Upper lobe of left lung (tissue), 6 donors: ENCODE measurements around the gene GDF2. TPM values are rescaled to one million over a fixed set of nuclear protein-coding genes. Genes with fewer than 3 reads are reported as not detected.
A peak's percentile ranks its signal among the peaks of the same experiment; 100 is the strongest.

Source experiments
- ATAC-seq, 2 donors: fragments of 200-7000 bp; cut with Tn5 transposase; one replicate each; pipeline ENCODE4 v1.9.1; 2022; ENCODE audit warnings: mild to moderate bottlenecking in 2 of 2, moderate library complexity in 2 of 2; ENCODE audit not compliant: low FRiP score in 2 of 2
- DNase-seq, 2 donors: peaks; one replicate each; pipeline ENCODE4 v3.0.0-alpha.2; 2019 to 2020
- H3K27ac ChIP-seq, 4 donors: fragments of 200-600 bp; sonication (generic); one replicate each; pipeline ENCODE4 v1.5.1; 2016 to 2019
- H3K27me3 ChIP-seq, 4 donors: fragments of 200-600 bp; sonication (generic); one replicate each; pipeline ENCODE4 v1.5.1; 2017 to 2019
- H3K36me3 ChIP-seq, 4 donors: fragments of 200-600 bp; sonication (generic); one replicate each; pipeline ENCODE4 v1.5.1; 2016 to 2019
- H3K4me1 ChIP-seq, 4 donors: fragments of 200-600 bp; sonication (generic); one replicate each; pipeline ENCODE4 v1.5.1; 2018 to 2019
- H3K4me3 ChIP-seq, 4 donors: fragments of 200-600 bp; sonication (generic); one replicate each; pipeline ENCODE4 v1.5.1; 2017 to 2019; ENCODE audit warnings: mild to moderate bottlenecking in 2 of 4, moderate library complexity in 1 of 4
- H3K9me3 ChIP-seq, 4 donors: fragments of 200-600 bp; sonication (generic); one replicate each; pipeline ENCODE4 v1.5.1; 2018 to 2019
- EP300 ChIP-seq, 4 donors: sonication (generic); formaldehyde crosslinking; IDR thresholded peaks; one replicate each; pipeline ENCODE4 v1.5.1; 2017; ENCODE audit warnings: antibody characterized with exemption in 4 of 4, control low read depth in 2 of 4
- POLR2A ChIP-seq, 4 donors: fragments of 450-650 bp; IDR thresholded peaks; one replicate each; pipeline ENCODE4 v1.5.1; 2016 to 2017; ENCODE audit warnings: antibody characterized with exemption in 4 of 4, mild to moderate bottlenecking in 2 of 4
- POLR2AphosphoS5 ChIP-seq, 2 donors: sonication (generic); formaldehyde crosslinking; IDR thresholded peaks; one replicate each; pipeline ENCODE4 v1.5.1; 2017; ENCODE audit warnings: antibody characterized with exemption in 2 of 2
- WGBS, 2 donors: methylation state at CpG; one replicate each; pipeline ENCODE4 v1.1.5; 2017 to 2018; 5-methylcytosine and 5-hydroxymethylcytosine counted together
- total RNA-seq, 6 donors: library from RNA; depleted of rRNA in 4 of 6; stranded (reverse); fragments of >200 nt in 4 of 6; gene quantifications; one replicate each; pipeline versions ENCODE4 v1.1.0 to v1.2.1, GENCODE V29; 2016 to 2021
- TF ChIP-seq, protein P1 (sequence below), 6 experiments: fragments of 450-650 bp in 4 of 6; fragments of 200-600 bp in 2 of 6; sonication (generic) in 2 of 6; IDR thresholded peaks; one replicate each; pipeline ENCODE4 v1.5.1; 2016 to 2019; ENCODE audit warnings: antibody characterized with exemption in 6 of 6
- donor health status: DM: no; HTN: no; CAD: no; lungs with moderate emphysema.
- donor health status: DM: no; HTN: yes; CAD: no; lungs with severe emphysema.

GDF2 gene
- total RNA-seq, 6 donors from 2014 or later: not detected

DNA sequence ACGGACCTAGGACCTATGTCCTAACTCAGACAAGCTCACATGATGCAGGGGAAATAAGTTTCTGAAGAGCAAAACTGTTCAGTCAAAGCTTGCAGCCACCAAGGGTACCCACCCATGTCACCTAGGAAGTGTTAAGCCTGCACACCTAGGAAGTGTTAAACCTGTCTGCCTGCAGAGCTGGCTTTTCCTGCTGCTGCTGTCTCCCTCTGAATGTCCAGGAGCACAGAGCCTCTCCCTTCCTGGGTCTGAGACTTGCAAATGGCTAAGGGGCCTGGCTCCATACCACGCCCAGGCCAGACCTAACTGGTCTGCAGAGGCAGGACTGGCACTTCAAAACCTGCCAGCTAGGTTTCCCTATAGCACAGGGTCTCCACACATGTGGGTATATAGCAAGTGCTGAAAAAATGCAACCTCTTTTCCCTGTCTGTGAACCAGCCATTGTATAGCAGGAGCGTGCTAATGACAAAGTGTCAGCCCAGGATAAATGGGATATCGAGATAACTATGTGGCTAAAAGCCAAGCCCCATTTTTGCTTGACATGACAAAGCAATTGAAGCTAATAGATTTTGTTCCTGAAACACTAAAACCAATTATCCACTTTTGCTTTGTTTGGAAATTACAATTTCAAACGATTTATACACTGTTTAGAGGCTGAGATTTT, 1.5 kb downstream of the GDF2 start:
- no peak for ATAC-seq
- 49 to 63% methylated on average over 5 of the region's 5 CpGs for WGBS, 2 donors
- Histone ChIP-seq H3K27me3 (no peaks in the 10 kb centered on the region), H3K9me3 (no peaks in the 10 kb centered on the region), H3K4me3 (no peak overlapping the region), H3K4me1 (no peaks in the 10 kb centered on the region), H3K27ac (no peak overlapping the region), H3K36me3 (no peaks in the 10 kb centered on the region)
- TF ChIP-seq POLR2AphosphoS5 (IDR thresholded peaks at IDR 0.05): no peak
- no peak for TF ChIP-seq POLR2A (IDR thresholded peaks at IDR 0.05)
- TF ChIP-seq, protein P1, sequence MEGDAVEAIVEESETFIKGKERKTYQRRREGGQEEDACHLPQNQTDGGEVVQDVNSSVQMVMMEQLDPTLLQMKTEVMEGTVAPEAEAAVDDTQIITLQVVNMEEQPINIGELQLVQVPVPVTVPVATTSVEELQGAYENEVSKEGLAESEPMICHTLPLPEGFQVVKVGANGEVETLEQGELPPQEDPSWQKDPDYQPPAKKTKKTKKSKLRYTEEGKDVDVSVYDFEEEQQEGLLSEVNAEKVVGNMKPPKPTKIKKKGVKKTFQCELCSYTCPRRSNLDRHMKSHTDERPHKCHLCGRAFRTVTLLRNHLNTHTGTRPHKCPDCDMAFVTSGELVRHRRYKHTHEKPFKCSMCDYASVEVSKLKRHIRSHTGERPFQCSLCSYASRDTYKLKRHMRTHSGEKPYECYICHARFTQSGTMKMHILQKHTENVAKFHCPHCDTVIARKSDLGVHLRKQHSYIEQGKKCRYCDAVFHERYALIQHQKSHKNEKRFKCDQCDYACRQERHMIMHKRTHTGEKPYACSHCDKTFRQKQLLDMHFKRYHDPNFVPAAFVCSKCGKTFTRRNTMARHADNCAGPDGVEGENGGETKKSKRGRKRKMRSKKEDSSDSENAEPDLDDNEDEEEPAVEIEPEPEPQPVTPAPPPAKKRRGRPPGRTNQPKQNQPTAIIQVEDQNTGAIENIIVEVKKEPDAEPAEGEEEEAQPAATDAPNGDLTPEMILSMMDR (IDR thresholded peaks at IDR 0.05): no peak
- no peak for TF ChIP-seq EP300 (IDR thresholded peaks at IDR 0.05)
- no peak for DNase-seq

- DNase-seq (peak in 1 of 2 donors; percentile 53), ATAC-seq (no peak)
- no peaks in the 10 kb centered on the region for H3K36me3 ChIP-seq
- 94 to 95% methylated on average over 22 to 30 of the region's 30 CpGs for WGBS, 2 donors
- H3K27ac ChIP-seq: no peak overlapping the region
- H3K4me3 ChIP-seq: no peak overlapping the region
- H3K4me1 ChIP-seq: no peaks in the 10 kb centered on the region
- no peaks in the 10 kb centered on the region for H3K27me3 ChIP-seq
- TF ChIP-seq POLR2AphosphoS5 (IDR thresholded peaks at IDR 0.05) (no peak), POLR2A (IDR thresholded peaks at IDR 0.05) (no peak), EP300 (IDR thresholded peaks at IDR 0.05) (no peak)
- TF ChIP-seq, protein P1 (IDR thresholded peaks at IDR 0.05): no peak
- H3K9me3 ChIP-seq: no peaks in the 10 kb centered on the region
These were observed 3.3 kb downstream of the GDF2 start for GRCh38 chr10:47325303-47326291.

DNA sequence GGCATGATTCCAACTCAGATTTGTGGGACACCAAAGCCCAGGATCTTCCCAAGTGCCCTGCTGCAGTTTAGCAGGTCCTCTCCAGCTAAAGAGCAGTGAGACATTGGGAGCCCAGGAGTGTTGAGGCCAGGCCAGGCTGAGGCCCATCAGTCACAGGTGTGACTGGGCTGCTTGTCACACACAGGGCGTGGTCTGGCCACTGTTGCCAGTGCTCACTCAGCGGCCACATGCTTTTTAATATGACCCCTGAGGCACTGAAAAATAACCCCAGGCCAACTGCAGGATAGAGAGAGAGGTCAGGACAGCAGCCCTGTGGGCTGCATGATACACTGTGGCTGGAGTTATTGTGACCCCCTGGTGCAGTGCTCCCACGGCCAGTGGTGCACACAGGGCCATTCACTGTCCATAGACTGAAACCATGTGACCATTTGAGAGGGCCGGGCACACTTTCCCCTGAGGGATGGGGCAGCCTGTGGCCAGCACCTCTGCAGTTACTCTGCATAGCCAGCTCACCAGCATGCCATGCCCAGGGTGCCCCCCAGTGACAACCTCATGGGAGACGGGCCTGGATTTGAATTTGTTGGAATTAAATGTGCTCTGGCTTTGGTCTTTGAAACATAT, 4.2 kb downstream of the GDF2 start:
- no peaks in the 10 kb centered on the region for H3K9me3 ChIP-seq
- ATAC-seq (no peak), DNase-seq (no peak)
- H3K4me3 ChIP-seq: no peak overlapping the region
- TF ChIP-seq EP300 (IDR thresholded peaks at IDR 0.05) (no peak), POLR2AphosphoS5 (IDR thresholded peaks at IDR 0.05) (no peak), POLR2A (IDR thresholded peaks at IDR 0.05) (no peak)
- TF ChIP-seq, protein P1 (IDR thresholded peaks at IDR 0.05): no peak
- no peaks in the 10 kb centered on the region for H3K4me1 ChIP-seq
- 66 to 67% methylated on average over 1 to 5 of the region's 5 CpGs for WGBS, 2 donors
- no peaks in the 10 kb centered on the region for H3K27me3 ChIP-seq
- no peak overlapping the region for H3K27ac ChIP-seq
- no peaks in the 10 kb centered on the region for H3K36me3 ChIP-seq

DNA sequence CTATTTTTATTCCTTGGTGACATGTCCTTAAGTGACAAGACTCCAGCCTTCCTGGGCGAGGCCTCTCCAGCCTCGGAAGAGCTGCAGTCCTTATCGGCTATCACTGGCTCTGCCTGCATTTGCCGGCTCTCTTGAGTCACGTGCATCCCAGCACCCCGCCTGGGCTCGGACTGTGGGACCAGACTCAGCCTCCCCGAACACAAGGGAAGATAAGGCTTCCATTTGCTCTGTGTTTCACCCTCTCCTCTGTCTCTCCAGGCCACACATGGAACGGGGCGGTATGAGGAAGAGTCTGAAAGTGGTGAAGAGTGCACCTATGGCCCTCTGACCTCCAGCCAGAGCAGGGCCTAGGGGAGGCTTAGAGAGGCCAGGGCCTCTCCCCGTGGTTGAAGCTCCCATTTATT, 4.7 kb downstream of the GDF2 start:
- H3K4me3 ChIP-seq: no peak overlapping the region
- DNase-seq: no peak
- TF ChIP-seq POLR2AphosphoS5 (IDR thresholded peaks at IDR 0.05): no peak
- TF ChIP-seq EP300 (IDR thresholded peaks at IDR 0.05): no peak
- TF ChIP-seq, protein P1 (IDR thresholded peaks at IDR 0.05): no peak
- no peak for TF ChIP-seq POLR2A (IDR thresholded peaks at IDR 0.05)
- 75 to 83% methylated on average over 11 of the region's 11 CpGs for WGBS, 2 donors
- H3K36me3 ChIP-seq: no peaks in the 10 kb centered on the region
- no peaks in the 10 kb centered on the region for H3K4me1 ChIP-seq
- H3K27me3 ChIP-seq: no peaks in the 10 kb centered on the region
- no peaks in the 10 kb centered on the region for H3K9me3 ChIP-seq
- no peak overlapping the region for H3K27ac ChIP-seq
- ATAC-seq: no peak
